SK-N-MC (cell line): ENCODE results near the gene NTSR1.

Source experiments
- FOXP2 ChIP-seq: optimal IDR thresholded peaks from 2 replicates; pipeline ENCODE3; 2011; ENCODE audit warnings: mild to moderate bottlenecking, moderate library complexity; ENCODE audit not compliant: insufficient read depth; ENCODE audit errors: extremely low read length, control extremely low read depth
- POLR2AphosphoS5 ChIP-seq: IDR thresholded peaks from 2 replicates; pipeline ENCODE4 v1.6.1; 2012; ENCODE audit warnings: mild to moderate bottlenecking, low read depth, low read length, borderline replicate concordance

- TF ChIP-seq POLR2AphosphoS5 (no peak), FOXP2 (no peak)
Measured at GRCh38 chr20:62805155-62805710, 96.6 kb downstream of the NTSR1 start.
